Astrocyte (in vitro differentiated cells and primary cell): Measurements from ENCODE around the gene EPHB2. TPM values are rescaled to one million over a fixed set of nuclear protein-coding genes. Genes with fewer than 3 reads are reported as not detected.

Source experiments
- DNase-seq: peaks from one replicate; pipeline ENCODE4 v3.0.0-alpha.2; 2010; ENCODE audit warnings: low read depth
- FAIRE-seq: peaks from 2 replicates; lab custom pipeline; 2011; peaks lifted over from hg19 to GRCh38; lab: Jason Lieb, UNC
- H2AFZ ChIP-seq: 2 replicates; pipeline ENCODE4 v1.6.0; 2012; ENCODE audit warnings: low read depth, low read length, inconsistent platforms
- H3K27ac ChIP-seq: 2 replicates; pipeline ENCODE4 v1.5.1; 2011; ENCODE audit warnings: low read depth, low read length, inconsistent platforms
- H3K27me3 ChIP-seq: 2 replicates; pipeline ENCODE4 v1.6.0; 2011; ENCODE audit warnings: low read length, inconsistent platforms; ENCODE audit not compliant: insufficient read depth
- H3K36me3 ChIP-seq: 2 replicates; pipeline ENCODE4 v1.5.1; 2011; ENCODE audit warnings: low read length, inconsistent platforms; ENCODE audit not compliant: insufficient read depth
- H3K4me1 ChIP-seq: 2 replicates; pipeline ENCODE4 v1.5.1; 2011; ENCODE audit warnings: low read length, inconsistent platforms; ENCODE audit not compliant: insufficient read depth
- H3K4me2 ChIP-seq: 2 replicates; pipeline ENCODE4 v1.6.0; 2012; ENCODE audit warnings: low read length, inconsistent platforms
- H3K4me3 ChIP-seq: 2 replicates; pipeline ENCODE4 v1.5.1; 2011; ENCODE audit warnings: low read depth, mild to moderate bottlenecking, low read length, inconsistent platforms; ENCODE audit not compliant: insufficient read depth
- H3K79me2 ChIP-seq: 2 replicates; pipeline ENCODE4 v1.6.0; 2012; ENCODE audit warnings: mild to moderate bottlenecking, low read length, inconsistent platforms; ENCODE audit not compliant: insufficient read depth
- H3K9ac ChIP-seq: 2 replicates; pipeline ENCODE4 v1.6.0; 2012; ENCODE audit warnings: mild to moderate bottlenecking, low read length, inconsistent platforms
- H3K9me3 ChIP-seq: 2 replicates; pipeline ENCODE4 v1.5.1; 2012; ENCODE audit warnings: low read depth, mild to moderate bottlenecking, low read length, inconsistent platforms; ENCODE audit not compliant: insufficient read depth
- H4K20me1 ChIP-seq: 2 replicates; pipeline ENCODE4 v1.6.0; 2012; ENCODE audit warnings: low read length, inconsistent platforms; ENCODE audit not compliant: insufficient read depth
- H3K27ac Mint-ChIP-seq: one replicate; pipeline ENCODE4 v1.8.0; 2021; ENCODE audit warnings: mild to moderate bottlenecking, mixed read lengths; ENCODE audit not compliant: unreplicated experiment
- H3K27me3 Mint-ChIP-seq: one replicate; pipeline ENCODE4 v1.8.0; 2021; ENCODE audit warnings: low read depth, mixed read lengths; ENCODE audit not compliant: unreplicated experiment
- H3K36me3 Mint-ChIP-seq: one replicate; pipeline ENCODE4 v1.8.0; 2021; ENCODE audit warnings: low read depth, mixed read lengths; ENCODE audit not compliant: unreplicated experiment
- H3K4me1 Mint-ChIP-seq: one replicate; pipeline ENCODE4 v1.8.0; 2021; ENCODE audit warnings: low read depth, mixed read lengths; ENCODE audit not compliant: unreplicated experiment
- H3K4me3 Mint-ChIP-seq: one replicate; pipeline ENCODE4 v1.8.0; 2021; ENCODE audit warnings: mild to moderate bottlenecking, moderate library complexity, mixed read lengths; ENCODE audit not compliant: unreplicated experiment
- H3K9me3 Mint-ChIP-seq: one replicate; pipeline ENCODE4 v1.8.0; 2021; ENCODE audit warnings: mild to moderate bottlenecking, mixed read lengths; ENCODE audit not compliant: unreplicated experiment
- EZH2 ChIP-seq: IDR thresholded peaks from 2 replicates; pipeline ENCODE4 v1.6.1; 2012; ENCODE audit warnings: mild to moderate bottlenecking, low read length, inconsistent platforms; ENCODE audit not compliant: insufficient read depth
- total RNA-seq: library from RNA; stranded (reverse); gene quantifications from 2 replicates; pipeline ENCODE4 v1.2.1, GENCODE V29; 2021
- TF ChIP-seq, protein P1 (sequence below): IDR thresholded peaks from 2 replicates; pipeline ENCODE4 v1.5.1; 2011; ENCODE audit warnings: low read depth, mild to moderate bottlenecking, inconsistent platforms, low read length, moderate library complexity; ENCODE audit not compliant: insufficient read depth

Gene EPHB2
- total RNA-seq, 1 donor from 2014 or later = 8.4 TPM

DNA sequence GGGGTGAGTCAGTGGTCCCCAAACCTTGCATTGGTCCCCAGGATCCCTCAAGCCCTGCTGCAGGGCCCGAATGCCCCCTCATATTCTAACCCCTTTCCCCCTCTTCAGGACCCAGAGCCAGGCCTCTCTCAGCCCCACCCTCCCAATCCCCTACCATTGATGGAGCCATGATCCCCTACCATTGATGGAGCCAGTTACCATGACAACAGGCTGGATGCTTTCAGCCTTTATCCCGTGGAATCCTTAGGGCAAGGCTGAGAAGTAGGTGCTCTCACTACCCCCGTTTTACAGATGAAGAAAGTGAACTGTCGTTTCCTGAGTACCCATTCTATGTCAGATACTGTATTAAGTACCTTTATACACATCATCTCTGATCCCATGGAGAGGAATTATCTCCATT, 70.8 kb downstream of the EPHB2 start:
- H4K20me1 ChIP-seq = peaks cover 82% of the 10 kb centered on the region
- no peak overlapping the region for H3K9ac ChIP-seq
- no peak overlapping the region for H3K4me2 ChIP-seq
- Mint-ChIP-seq H3K4me3 (no peak overlapping the region), H3K36me3 (peaks cover 6% of the 10 kb centered on the region), H3K27ac (no peak overlapping the region), H3K9me3 (no peaks in the 10 kb centered on the region), H3K4me1 (no peaks in the 10 kb centered on the region), H3K27me3 (peaks cover 57% of the 10 kb centered on the region)
- no peak overlapping the region for H3K4me3 ChIP-seq
- no peaks in the 10 kb centered on the region for H3K9me3 ChIP-seq
- H3K79me2 ChIP-seq = peaks cover 55% of the 10 kb centered on the region
- peaks cover 6% of the 10 kb centered on the region for H3K36me3 ChIP-seq
- H3K27ac ChIP-seq = no peak overlapping the region
- TF ChIP-seq EZH2 = no peak
- TF ChIP-seq, protein P1, sequence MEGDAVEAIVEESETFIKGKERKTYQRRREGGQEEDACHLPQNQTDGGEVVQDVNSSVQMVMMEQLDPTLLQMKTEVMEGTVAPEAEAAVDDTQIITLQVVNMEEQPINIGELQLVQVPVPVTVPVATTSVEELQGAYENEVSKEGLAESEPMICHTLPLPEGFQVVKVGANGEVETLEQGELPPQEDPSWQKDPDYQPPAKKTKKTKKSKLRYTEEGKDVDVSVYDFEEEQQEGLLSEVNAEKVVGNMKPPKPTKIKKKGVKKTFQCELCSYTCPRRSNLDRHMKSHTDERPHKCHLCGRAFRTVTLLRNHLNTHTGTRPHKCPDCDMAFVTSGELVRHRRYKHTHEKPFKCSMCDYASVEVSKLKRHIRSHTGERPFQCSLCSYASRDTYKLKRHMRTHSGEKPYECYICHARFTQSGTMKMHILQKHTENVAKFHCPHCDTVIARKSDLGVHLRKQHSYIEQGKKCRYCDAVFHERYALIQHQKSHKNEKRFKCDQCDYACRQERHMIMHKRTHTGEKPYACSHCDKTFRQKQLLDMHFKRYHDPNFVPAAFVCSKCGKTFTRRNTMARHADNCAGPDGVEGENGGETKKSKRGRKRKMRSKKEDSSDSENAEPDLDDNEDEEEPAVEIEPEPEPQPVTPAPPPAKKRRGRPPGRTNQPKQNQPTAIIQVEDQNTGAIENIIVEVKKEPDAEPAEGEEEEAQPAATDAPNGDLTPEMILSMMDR = no peak
- H3K27me3 ChIP-seq = no peaks in the 10 kb centered on the region
- no peak for FAIRE-seq
- no peak for DNase-seq
- H3K4me1 ChIP-seq = peaks cover 7% of the 10 kb centered on the region
- H2AFZ ChIP-seq = no peak overlapping the region

DNA sequence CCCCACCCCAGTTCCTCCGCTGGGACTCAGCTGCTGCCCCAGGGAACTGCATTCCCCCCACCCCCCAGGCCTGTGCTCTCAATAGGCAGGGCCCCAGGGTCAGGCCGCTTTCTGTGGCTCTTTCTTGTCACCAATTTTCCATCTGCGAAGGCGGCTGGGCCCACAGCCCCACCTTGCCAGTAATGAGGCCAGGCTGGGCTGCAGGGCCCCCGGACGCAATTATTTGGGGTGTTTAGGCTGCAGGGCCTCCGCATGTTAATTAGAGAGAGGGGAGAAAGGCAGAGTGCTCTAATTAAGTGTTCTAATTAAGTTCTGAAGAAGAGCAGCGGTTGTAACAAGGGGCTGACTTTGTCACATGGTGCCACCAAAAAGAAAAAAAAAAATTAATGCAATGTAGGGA, 71.8 kb downstream of the EPHB2 start:
- Mint-ChIP-seq H3K27ac (no peak overlapping the region), H3K4me3 (no peak overlapping the region), H3K9me3 (no peaks in the 10 kb centered on the region), H3K36me3 (peaks cover 7% of the 10 kb centered on the region), H3K27me3 (peaks cover 56% of the 10 kb centered on the region), H3K4me1 (peaks cover 5% of the 10 kb centered on the region)
- no peak overlapping the region for H2AFZ ChIP-seq
- no peak overlapping the region for H3K4me3 ChIP-seq
- DNase-seq (no peak), FAIRE-seq (no peak)
- H3K4me1 ChIP-seq = peaks cover 10% of the 10 kb centered on the region
- H4K20me1 ChIP-seq = peaks cover 82% of the 10 kb centered on the region
- H3K79me2 ChIP-seq = peaks cover 53% of the 10 kb centered on the region
- H3K4me2 ChIP-seq = no peak overlapping the region
- no peaks in the 10 kb centered on the region for H3K9me3 ChIP-seq
- no peaks in the 10 kb centered on the region for H3K27me3 ChIP-seq
- no peak overlapping the region for H3K9ac ChIP-seq
- no peak overlapping the region for H3K27ac ChIP-seq
- TF ChIP-seq, protein P1 = no peak
- no peak for TF ChIP-seq EZH2
- H3K36me3 ChIP-seq = peaks cover 6% of the 10 kb centered on the region

DNA sequence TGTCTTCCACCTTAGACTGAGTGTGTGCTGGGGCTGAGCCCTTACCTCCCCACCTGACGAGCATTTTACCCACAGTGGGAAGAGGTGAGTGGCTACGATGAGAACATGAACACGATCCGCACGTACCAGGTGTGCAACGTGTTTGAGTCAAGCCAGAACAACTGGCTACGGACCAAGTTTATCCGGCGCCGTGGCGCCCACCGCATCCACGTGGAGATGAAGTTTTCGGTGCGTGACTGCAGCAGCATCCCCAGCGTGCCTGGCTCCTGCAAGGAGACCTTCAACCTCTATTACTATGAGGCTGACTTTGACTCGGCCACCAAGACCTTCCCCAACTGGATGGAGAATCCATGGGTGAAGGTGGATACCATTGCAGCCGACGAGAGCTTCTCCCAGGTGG, 73.7 kb downstream of the EPHB2 start:
- H3K9me3 Mint-ChIP-seq = no peaks in the 10 kb centered on the region
- FAIRE-seq (no peak), DNase-seq (no peak)
- H3K36me3 ChIP-seq = peaks cover 6% of the 10 kb centered on the region
- no peak overlapping the region for H3K4me2 ChIP-seq
- TF ChIP-seq, protein P1 = no peak
- no peak for TF ChIP-seq EZH2
- H3K4me3 ChIP-seq = no peak overlapping the region
- peaks cover 7% of the 10 kb centered on the region for H3K36me3 Mint-ChIP-seq
- no peak overlapping the region for H3K27ac ChIP-seq
- H3K79me2 ChIP-seq = peaks cover 47% of the 10 kb centered on the region
- no peaks in the 10 kb centered on the region for H3K9me3 ChIP-seq
- peaks cover 16% of the 10 kb centered on the region for H3K4me1 ChIP-seq
- H3K9ac ChIP-seq = no peak overlapping the region
- H3K27me3 ChIP-seq = no peaks in the 10 kb centered on the region
- H4K20me1 ChIP-seq = peaks cover 76% of the 10 kb centered on the region
- no peak overlapping the region for H3K4me3 Mint-ChIP-seq
- H3K27me3 Mint-ChIP-seq = peaks cover 38% of the 10 kb centered on the region
- no peak overlapping the region for H2AFZ ChIP-seq
- peaks cover 6% of the 10 kb centered on the region for H3K4me1 Mint-ChIP-seq
- no peak overlapping the region for H3K27ac Mint-ChIP-seq
